ENCODE measurements around the gene COL20A1.

DNA sequence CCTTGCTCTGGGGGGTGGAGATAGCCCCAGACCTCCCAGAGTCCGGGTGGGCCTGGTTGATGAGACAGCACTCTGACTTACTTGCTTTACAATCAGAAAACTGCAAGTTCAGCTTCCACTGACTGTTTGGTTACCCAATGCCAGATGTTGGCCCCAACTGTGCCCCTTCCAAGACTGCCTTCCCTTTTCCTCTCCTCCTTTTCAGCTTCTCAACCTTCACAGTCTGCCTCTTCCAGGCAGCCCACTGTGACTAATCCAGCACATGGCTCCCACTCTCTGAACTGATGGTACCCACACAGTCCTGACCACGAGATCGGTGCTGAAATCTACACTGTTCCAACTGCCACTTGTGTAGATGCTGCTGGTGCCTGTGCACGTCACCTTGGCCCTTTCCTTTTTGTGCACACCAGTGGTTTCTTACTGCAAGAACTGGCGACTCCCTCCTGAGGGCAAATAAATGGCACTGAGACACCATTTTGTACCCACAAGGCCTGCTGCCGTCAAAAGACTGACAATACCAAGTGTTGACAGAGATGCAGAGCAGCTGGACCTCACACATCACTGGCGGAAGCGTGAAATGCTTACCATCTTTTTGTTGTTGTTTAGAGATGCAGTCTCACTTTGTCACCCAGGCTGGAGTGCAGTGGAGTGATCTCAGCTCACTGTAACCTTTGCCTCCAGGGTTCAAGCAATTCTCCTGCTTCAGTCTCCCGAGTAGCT, 22.2 kb upstream of the COL20A1 start:
- TF ChIP-seq, protein P1, sequence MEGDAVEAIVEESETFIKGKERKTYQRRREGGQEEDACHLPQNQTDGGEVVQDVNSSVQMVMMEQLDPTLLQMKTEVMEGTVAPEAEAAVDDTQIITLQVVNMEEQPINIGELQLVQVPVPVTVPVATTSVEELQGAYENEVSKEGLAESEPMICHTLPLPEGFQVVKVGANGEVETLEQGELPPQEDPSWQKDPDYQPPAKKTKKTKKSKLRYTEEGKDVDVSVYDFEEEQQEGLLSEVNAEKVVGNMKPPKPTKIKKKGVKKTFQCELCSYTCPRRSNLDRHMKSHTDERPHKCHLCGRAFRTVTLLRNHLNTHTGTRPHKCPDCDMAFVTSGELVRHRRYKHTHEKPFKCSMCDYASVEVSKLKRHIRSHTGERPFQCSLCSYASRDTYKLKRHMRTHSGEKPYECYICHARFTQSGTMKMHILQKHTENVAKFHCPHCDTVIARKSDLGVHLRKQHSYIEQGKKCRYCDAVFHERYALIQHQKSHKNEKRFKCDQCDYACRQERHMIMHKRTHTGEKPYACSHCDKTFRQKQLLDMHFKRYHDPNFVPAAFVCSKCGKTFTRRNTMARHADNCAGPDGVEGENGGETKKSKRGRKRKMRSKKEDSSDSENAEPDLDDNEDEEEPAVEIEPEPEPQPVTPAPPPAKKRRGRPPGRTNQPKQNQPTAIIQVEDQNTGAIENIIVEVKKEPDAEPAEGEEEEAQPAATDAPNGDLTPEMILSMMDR (IDR thresholded peaks at IDR 0.05): no peak
- no peak for TF ChIP-seq POLR2A (IDR thresholded peaks at IDR 0.05)

All from uterus (tissue), 2 donors.